GM23338 (cell line): Measurements from ENCODE around the gene IFITM10. TPM values are rescaled to one million over a fixed set of nuclear protein-coding genes. Genes with fewer than 3 reads are reported as not detected.

Experiments used
- ATAC-seq: fragments of 200-7000 bp; cut with Tn5 transposase; 3 replicates; pipeline ENCODE4 v1.9.1; 2020
- DNase-seq: peaks from one replicate; pipeline ENCODE4 v3.0.0-alpha.2; 2015; ENCODE audit warnings: low spot score
- H2AFZ ChIP-seq: fragments of 200-600 bp; sonication (generic); 2 replicates; pipeline ENCODE4 v1.8.0; 2016; ENCODE audit warnings: antibody characterized with exemption, mild to moderate bottlenecking, moderate library complexity
- H3F3A ChIP-seq: fragments of 200-600 bp; sonication (generic); replicated peaks from 2 replicates; pipeline ENCODE4 v1.8.0; 2017; ENCODE audit warnings: antibody characterized with exemption, mixed run types, low read depth
- H3K27ac ChIP-seq: fragments of 200-600 bp; sonication (generic); 2 replicates; pipeline ENCODE4 v1.6.1; 2016; ENCODE audit warnings: low read depth
- H3K27me3 ChIP-seq: fragments of 200-600 bp; sonication (generic); 2 replicates; pipeline ENCODE4 v1.8.0; 2016; ENCODE audit warnings: mild to moderate bottlenecking, mixed run types, moderate library complexity; ENCODE audit not compliant: insufficient read depth
- H3K36me3 ChIP-seq: fragments of 200-600 bp; sonication (generic); 2 replicates; pipeline ENCODE4 v1.8.0; 2016; ENCODE audit warnings: mild to moderate bottlenecking; ENCODE audit not compliant: insufficient read depth
- H3K4me1 ChIP-seq: fragments of 200-600 bp; sonication (generic); 2 replicates; pipeline ENCODE4 v1.8.0; 2016; ENCODE audit warnings: mild to moderate bottlenecking, moderate library complexity; ENCODE audit not compliant: insufficient read depth
- H3K4me2 ChIP-seq: fragments of 200-600 bp; sonication (generic); 2 replicates; pipeline ENCODE4 v1.7.1; 2017; ENCODE audit warnings: mixed run types
- H3K4me3 ChIP-seq: fragments of 200-600 bp; sonication (generic); 2 replicates; pipeline ENCODE4 v1.6.1; 2016; ENCODE audit warnings: mixed run types
- H3K79me2 ChIP-seq: fragments of 200-600 bp; sonication (generic); replicated peaks from 2 replicates; pipeline ENCODE4 v1.8.0; 2017; ENCODE audit warnings: mild to moderate bottlenecking; ENCODE audit not compliant: insufficient read depth
- H3K9me2 ChIP-seq: fragments of 200-600 bp; sonication (generic); 2 replicates; pipeline ENCODE4 v1.8.0; 2017; ENCODE audit not compliant: insufficient read depth
- H4K20me1 ChIP-seq: fragments of 200-600 bp; sonication (generic); replicated peaks from 2 replicates; pipeline ENCODE4 v1.8.0; 2017; ENCODE audit warnings: mild to moderate bottlenecking; ENCODE audit not compliant: insufficient read depth
- H3K27ac Mint-ChIP-seq: 2 replicates; pipeline ENCODE4 v1.8.0; 2020; ENCODE audit warnings: inconsistent platforms, mild to moderate bottlenecking, moderate library complexity, mixed read lengths
- H3K27me3 Mint-ChIP-seq: 3 replicates; pipeline ENCODE4 v1.8.0; 2022; ENCODE audit warnings: low read depth, mild to moderate bottlenecking, moderate library complexity, mixed read lengths, inconsistent platforms; ENCODE audit not compliant: insufficient read depth, poor library complexity
- H3K36me3 Mint-ChIP-seq: 3 replicates; pipeline ENCODE4 v1.8.0; 2021; ENCODE audit warnings: low read depth, mild to moderate bottlenecking, inconsistent platforms, moderate library complexity, mixed read lengths
- H3K4me1 Mint-ChIP-seq: 3 replicates; pipeline ENCODE4 v1.8.0; 2020; ENCODE audit warnings: mild to moderate bottlenecking, inconsistent platforms, mixed read lengths
- H3K4me3 Mint-ChIP-seq: 3 replicates; pipeline ENCODE4 v1.8.0; 2021; ENCODE audit warnings: moderate library complexity, mild to moderate bottlenecking, inconsistent platforms, mixed read lengths
- H3K9me3 Mint-ChIP-seq: 3 replicates; pipeline ENCODE4 v1.8.0; 2020; ENCODE audit warnings: moderate library complexity, mild to moderate bottlenecking, inconsistent platforms, mixed read lengths
- CREB1 ChIP-seq: fragments of 250-450 bp; sonication (Bioruptor Pico); IDR thresholded peaks from 2 replicates; pipeline ENCODE4 v1.5.0; 2020; ENCODE audit warnings: low read depth, mild to moderate bottlenecking, moderate library complexity
- EZH2 ChIP-seq: fragments of 200-600 bp; sonication (generic); IDR thresholded peaks from one replicate; pipeline ENCODE4 v1.8.0; 2017; ENCODE audit warnings: antibody characterized with exemption, mild to moderate bottlenecking, low read depth; ENCODE audit not compliant: unreplicated experiment
- EZH2phosphoT487 ChIP-seq: fragments of 200-600 bp; sonication (generic); IDR thresholded peaks from one replicate; pipeline ENCODE4 v1.8.1; 2018; ENCODE audit warnings: antibody characterized with exemption; ENCODE audit not compliant: unreplicated experiment
- JUNB ChIP-seq: IDR thresholded peaks from one replicate; pipeline ENCODE4 v1.6.1; 2016; ENCODE audit warnings: antibody characterized with exemption; ENCODE audit not compliant: unreplicated experiment
- NANOG ChIP-seq: IDR thresholded peaks from 2 replicates; pipeline ENCODE4 v1.6.1; 2016; ENCODE audit warnings: antibody characterized with exemption, borderline replicate concordance
- POLR2AphosphoS5 ChIP-seq: IDR thresholded peaks from 2 replicates; pipeline ENCODE4 v1.6.1; 2016; ENCODE audit warnings: antibody characterized with exemption, low read depth
- REST ChIP-seq: IDR thresholded peaks from one replicate; pipeline ENCODE4 v1.6.1; 2018; ENCODE audit warnings: antibody characterized with exemption; ENCODE audit not compliant: unreplicated experiment
- ZNF114 ChIP-seq: fragments of 250-450 bp; sonication (Bioruptor Pico); IDR thresholded peaks from 2 replicates; pipeline ENCODE4 v1.5.0; 2020; ENCODE audit warnings: mild to moderate bottlenecking, moderate library complexity
- ZNF331 ChIP-seq: fragments of 250-450 bp; sonication (Bioruptor Pico); IDR thresholded peaks from 2 replicates; pipeline ENCODE4 v1.5.0; 2020; ENCODE audit warnings: low read depth, mild to moderate bottlenecking, moderate library complexity
- polyA plus RNA-seq: library from polyadenylated mRNA; unstranded; fragments of >200 nt; fragmentation: Nextera tagmentation; extraction: Ambion mirVana; gene quantifications from 2 replicates; pipeline ENCODE4 v1.2.1, GENCODE V29; 2016
- total RNA-seq: library from RNA; depleted of rRNA; stranded (reverse); fragments of >200 nt; shearing (Covaris generic); gene quantifications from 2 replicates; pipeline ENCODE4 v1.2.3, GENCODE V29; 2014
- TF ChIP-seq, protein P1 (sequence below), 2 experiments: fragments of 200-600 bp in 1 of 2; sonication (generic) in 1 of 2; conservative IDR thresholded peaks; 2 replicates each; pipeline versions ENCODE4 v1.5.1 to v1.6.1; 2016 to 2017; ENCODE audit warnings: antibody characterized with exemption in 2 of 2, low read depth in 2 of 2, mild to moderate bottlenecking in 2 of 2, moderate library complexity in 1 of 2
- TF ChIP-seq, protein P2 (sequence below): IDR thresholded peaks from 2 replicates; pipeline ENCODE4 v1.6.1; 2016; ENCODE audit warnings: antibody characterized with exemption

IFITM10 gene
- total and polyA plus RNA-seq, 2 experiments from 2014 or later = 0.06 TPM; not detected in 1

- TF ChIP-seq NANOG (no peak), JUNB (no peak), CREB1 (CRISPR knock-in tag) (no peak), POLR2AphosphoS5 (no peak), EZH2 (no peak)
These were observed 8.9 kb upstream of the IFITM10 start (continued) for GRCh38 chr11:1759151-1759850.

DNA sequence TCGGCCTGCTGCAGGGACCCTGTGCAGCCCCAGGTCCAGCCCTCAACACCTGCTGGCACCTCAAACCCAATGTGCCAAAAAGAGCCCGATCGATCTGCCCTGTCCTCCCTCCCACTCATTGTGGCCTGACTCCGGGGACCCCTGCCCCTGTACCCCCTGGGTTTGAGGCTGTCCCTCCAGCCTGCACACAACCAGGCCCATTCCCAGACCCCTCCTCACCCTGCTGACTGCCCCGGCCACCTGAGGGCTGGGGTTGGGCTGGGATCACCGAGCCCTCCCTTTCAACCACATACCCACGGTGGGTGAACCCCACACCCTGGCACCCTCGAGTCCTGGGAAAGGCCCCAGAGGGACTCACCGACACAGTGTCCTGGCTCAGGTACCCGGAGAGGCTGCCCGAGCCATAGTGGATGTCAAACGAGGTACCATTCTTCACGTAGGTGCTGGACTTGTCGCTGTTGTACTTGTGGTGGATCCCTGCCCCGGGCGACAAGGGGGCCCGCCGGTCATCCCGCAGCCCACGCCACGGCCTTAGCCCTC is 8.3 kb upstream of the IFITM10 start:
- Histone ChIP-seq H3K4me2 (no peak overlapping the region), H4K20me1 (no peaks in the 10 kb centered on the region), H2AFZ (no peak overlapping the region), H3K9me2 (no peaks in the 10 kb centered on the region), H3K79me2 (peaks cover 5% of the 10 kb centered on the region), H3K27ac (no peak overlapping the region), H3K4me3 (no peak overlapping the region), H3K4me1 (no peaks in the 10 kb centered on the region; the same call in 1 of the 2 replicates), H3K27me3 (no peaks in the 10 kb centered on the region), H3F3A (no peaks in the 10 kb centered on the region), H3K36me3 (no peaks in the 10 kb centered on the region)
- H3K36me3 Mint-ChIP-seq = peaks cover 7% of the 10 kb centered on the region; the same call in 2 of the 3 replicates
- no peak for DNase-seq
- ATAC-seq = no peak
- TF ChIP-seq ZNF331 = no peak
- no peak for TF ChIP-seq REST
- TF ChIP-seq, protein P1, sequence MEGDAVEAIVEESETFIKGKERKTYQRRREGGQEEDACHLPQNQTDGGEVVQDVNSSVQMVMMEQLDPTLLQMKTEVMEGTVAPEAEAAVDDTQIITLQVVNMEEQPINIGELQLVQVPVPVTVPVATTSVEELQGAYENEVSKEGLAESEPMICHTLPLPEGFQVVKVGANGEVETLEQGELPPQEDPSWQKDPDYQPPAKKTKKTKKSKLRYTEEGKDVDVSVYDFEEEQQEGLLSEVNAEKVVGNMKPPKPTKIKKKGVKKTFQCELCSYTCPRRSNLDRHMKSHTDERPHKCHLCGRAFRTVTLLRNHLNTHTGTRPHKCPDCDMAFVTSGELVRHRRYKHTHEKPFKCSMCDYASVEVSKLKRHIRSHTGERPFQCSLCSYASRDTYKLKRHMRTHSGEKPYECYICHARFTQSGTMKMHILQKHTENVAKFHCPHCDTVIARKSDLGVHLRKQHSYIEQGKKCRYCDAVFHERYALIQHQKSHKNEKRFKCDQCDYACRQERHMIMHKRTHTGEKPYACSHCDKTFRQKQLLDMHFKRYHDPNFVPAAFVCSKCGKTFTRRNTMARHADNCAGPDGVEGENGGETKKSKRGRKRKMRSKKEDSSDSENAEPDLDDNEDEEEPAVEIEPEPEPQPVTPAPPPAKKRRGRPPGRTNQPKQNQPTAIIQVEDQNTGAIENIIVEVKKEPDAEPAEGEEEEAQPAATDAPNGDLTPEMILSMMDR (conservative IDR thresholded peaks at IDR 0.05; ENCODE audit: low read depth in 2 of 2) = no peak
- no peak for TF ChIP-seq POLR2AphosphoS5
- no peak for TF ChIP-seq EZH2phosphoT487
- no peak for TF ChIP-seq ZNF114
- TF ChIP-seq, protein P2, sequence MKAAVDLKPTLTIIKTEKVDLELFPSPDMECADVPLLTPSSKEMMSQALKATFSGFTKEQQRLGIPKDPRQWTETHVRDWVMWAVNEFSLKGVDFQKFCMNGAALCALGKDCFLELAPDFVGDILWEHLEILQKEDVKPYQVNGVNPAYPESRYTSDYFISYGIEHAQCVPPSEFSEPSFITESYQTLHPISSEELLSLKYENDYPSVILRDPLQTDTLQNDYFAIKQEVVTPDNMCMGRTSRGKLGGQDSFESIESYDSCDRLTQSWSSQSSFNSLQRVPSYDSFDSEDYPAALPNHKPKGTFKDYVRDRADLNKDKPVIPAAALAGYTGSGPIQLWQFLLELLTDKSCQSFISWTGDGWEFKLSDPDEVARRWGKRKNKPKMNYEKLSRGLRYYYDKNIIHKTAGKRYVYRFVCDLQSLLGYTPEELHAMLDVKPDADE = no peak
- TF ChIP-seq EZH2 = no peak
- H3K4me1 Mint-ChIP-seq = peaks cover 5% of the 10 kb centered on the region
- no peaks in the 10 kb centered on the region for H3K9me3 Mint-ChIP-seq
- H3K27ac Mint-ChIP-seq = no peak overlapping the region
- H3K27me3 Mint-ChIP-seq = peaks cover 5% of the 10 kb centered on the region
- no peak overlapping the region for H3K4me3 Mint-ChIP-seq
